ENCODE results near the gene FLT1. TPM values are rescaled to one million over a fixed set of nuclear protein-coding genes. Genes with fewer than 3 reads are reported as not detected.

Gene FLT1
- total RNA-seq, 1 experiment from 2014 or later, result 0.25 TPM

GRCh38 chr13:28513745-28514144 is 18.8 kb upstream of the FLT1 start:
- TF ChIP-seq SIN3A (IDR thresholded peaks at IDR 0.05; ENCODE audit: low read depth) (no peak), MAX (IDR thresholded peaks at IDR 0.05) (no peak), ZNF274 (IDR thresholded peaks at IDR 0.05; ENCODE audit: low read depth, low read length) (no peak), SP1 (IDR thresholded peaks at IDR 0.05; ENCODE audit: low read depth) (no peak), JUND (IDR thresholded peaks at IDR 0.05) (no peak), YY1 (IDR thresholded peaks at IDR 0.05; ENCODE audit: extremely low read depth, insufficient replicate concordance, low read depth, low read length) (no peak), POLR2A (IDR thresholded peaks at IDR 0.05; ENCODE audit: borderline replicate concordance, extremely low read depth, insufficient read depth, insufficient read length) (no peak), TCF7L2 (IDR thresholded peaks at IDR 0.05; ENCODE audit: borderline replicate concordance, extremely low read depth, insufficient read depth, insufficient read length) (no peak), EGR1 (IDR thresholded peaks at IDR 0.05; ENCODE audit: low read depth) (no peak)
- TF ChIP-seq, protein P1, sequence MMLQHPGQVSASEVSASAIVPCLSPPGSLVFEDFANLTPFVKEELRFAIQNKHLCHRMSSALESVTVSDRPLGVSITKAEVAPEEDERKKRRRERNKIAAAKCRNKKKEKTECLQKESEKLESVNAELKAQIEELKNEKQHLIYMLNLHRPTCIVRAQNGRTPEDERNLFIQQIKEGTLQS (IDR thresholded peaks at IDR 0.05), result no peak
- H3K27me3 ChIP-seq (ENCODE audit: insufficient read depth, low read length), result no peaks in the 10 kb centered on the region
- ATAC-seq, result no peak

DNA sequence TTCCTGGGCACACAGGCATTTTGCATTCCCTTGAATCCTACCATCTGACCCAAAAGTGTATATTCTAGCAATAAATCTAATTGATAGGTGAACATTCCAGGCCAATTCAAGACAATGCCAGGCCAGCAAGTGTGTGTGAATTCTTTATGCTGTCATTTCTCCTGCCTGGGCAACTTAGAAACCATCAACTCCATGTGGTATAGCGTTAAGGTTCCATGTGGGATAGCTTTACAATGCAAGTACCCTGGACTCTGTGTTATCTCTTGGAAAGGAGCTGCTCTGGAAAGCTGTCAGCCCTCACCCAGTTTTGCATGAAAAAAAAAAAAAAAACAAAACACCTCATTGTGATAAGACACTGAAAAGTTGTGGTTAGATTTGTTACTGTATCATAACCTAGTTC is 15.6 kb upstream of the FLT1 start:
- CTCF ChIA-PET, result no interaction called here
- BruUV-seq (replicated peaks), result no TSS peak
- ATAC-seq, result no peak
- TF ChIP-seq JUND (IDR thresholded peaks at IDR 0.05), result no peak
- no peak for TF ChIP-seq EZH2 (IDR thresholded peaks at IDR 0.05)
- no peak for TF ChIP-seq YY1 (IDR thresholded peaks at IDR 0.05; ENCODE audit: extremely low read depth, insufficient replicate concordance, low read depth, low read length)
- no peak for TF ChIP-seq RAD21 (IDR thresholded peaks at IDR 0.05; ENCODE audit: low read depth)
- TF ChIP-seq, protein P1 (IDR thresholded peaks at IDR 0.05), result no peak
- no peak for TF ChIP-seq CBX3 (IDR thresholded peaks at IDR 0.05; ENCODE audit: low read depth)
- TF ChIP-seq SIN3A (IDR thresholded peaks at IDR 0.05; ENCODE audit: low read depth), result no peak
- TF ChIP-seq, protein P2, sequence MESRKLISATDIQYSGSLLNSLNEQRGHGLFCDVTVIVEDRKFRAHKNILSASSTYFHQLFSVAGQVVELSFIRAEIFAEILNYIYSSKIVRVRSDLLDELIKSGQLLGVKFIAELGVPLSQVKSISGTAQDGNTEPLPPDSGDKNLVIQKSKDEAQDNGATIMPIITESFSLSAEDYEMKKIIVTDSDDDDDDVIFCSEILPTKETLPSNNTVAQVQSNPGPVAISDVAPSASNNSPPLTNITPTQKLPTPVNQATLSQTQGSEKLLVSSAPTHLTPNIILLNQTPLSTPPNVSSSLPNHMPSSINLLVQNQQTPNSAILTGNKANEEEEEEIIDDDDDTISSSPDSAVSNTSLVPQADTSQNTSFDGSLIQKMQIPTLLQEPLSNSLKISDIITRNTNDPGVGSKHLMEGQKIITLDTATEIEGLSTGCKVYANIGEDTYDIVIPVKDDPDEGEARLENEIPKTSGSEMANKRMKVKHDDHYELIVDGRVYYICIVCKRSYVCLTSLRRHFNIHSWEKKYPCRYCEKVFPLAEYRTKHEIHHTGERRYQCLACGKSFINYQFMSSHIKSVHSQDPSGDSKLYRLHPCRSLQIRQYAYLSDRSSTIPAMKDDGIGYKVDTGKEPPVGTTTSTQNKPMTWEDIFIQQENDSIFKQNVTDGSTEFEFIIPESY (IDR thresholded peaks at IDR 0.05; ENCODE audit: extremely low read depth, insufficient replicate concordance, low read length), result no peak
- TF ChIP-seq CEBPB (IDR thresholded peaks at IDR 0.05; ENCODE audit: low read depth), result no peak
- no peak for TF ChIP-seq EGR1 (IDR thresholded peaks at IDR 0.05; ENCODE audit: low read depth)
- TF ChIP-seq POLR2AphosphoS5 (IDR thresholded peaks at IDR 0.05; ENCODE audit: low read depth, low read length), result no peak
- no peak for TF ChIP-seq EZH2phosphoT487 (IDR thresholded peaks at IDR 0.05; ENCODE audit: borderline replicate concordance)
- no peak for TF ChIP-seq FOSL1 (IDR thresholded peaks at IDR 0.05; ENCODE audit: low read depth)

More at GRCh38 chr13:28513745-28514144, 18.8 kb upstream of the FLT1 start:
- no peak for DNase-seq (ENCODE audit: low read depth, low spot score)
- H3K27ac ChIP-seq (ENCODE audit: low read depth, low read length), result no peak overlapping the region
- no peaks in the 10 kb centered on the region for H3K79me2 ChIP-seq (ENCODE audit: insufficient read depth, low read length)
- H3K4me2 ChIP-seq (ENCODE audit: low read length), result no peak overlapping the region
- ChIA-PET CTCF (no interaction called here), RAD21 (ENCODE audit: low non-redundant PET in 1 of 2, low total read pairs in 2 of 2, uncharacterized antibody in 2 of 2, unreplicated experiment in 2 of 2) (no interaction called here), POLR2A (no interaction called here)
- BruUV-seq (replicated peaks), result no TSS peak
- intact Hi-C loops (cut with micrococcal nuclease), result no loop called here
- H3K4me1 ChIP-seq (ENCODE audit: control insufficient read depth in 1 of 2, insufficient read depth in 2 of 2, low read length in 2 of 2), result no peaks in the 10 kb centered on the region
- no peaks in the 10 kb centered on the region for H3K9me2 ChIP-seq (ENCODE audit: insufficient read depth)
- no peak overlapping the region for H3K4me3 ChIP-seq (replicated peaks in 1 of 2; ENCODE audit: low read depth in 1 of 2, low read length in 2 of 2)
- no peak overlapping the region for H2AFZ ChIP-seq (ENCODE audit: low read depth, low read length, poor library complexity, severe bottlenecking)
- no peaks in the 10 kb centered on the region for H3K9me3 ChIP-seq (ENCODE audit: control insufficient read depth in 1 of 2, insufficient read depth in 1 of 2, low read depth in 1 of 2, low read length in 2 of 2)
- H3K36me3 ChIP-seq (ENCODE audit: control insufficient read depth in 1 of 2, insufficient read depth in 2 of 2, low read length in 2 of 2), result no peaks in the 10 kb centered on the region
- no peaks in the 10 kb centered on the region for H4K20me1 ChIP-seq (ENCODE audit: insufficient read depth)
- H3K9ac ChIP-seq (ENCODE audit: low read length), result no peak overlapping the region

More for the DNA sequence above, 15.6 kb upstream of the FLT1 start:
- Histone ChIP-seq H3K9me3 (ENCODE audit: control insufficient read depth in 1 of 2, insufficient read depth in 1 of 2, low read depth in 1 of 2, low read length in 2 of 2) (no peaks in the 10 kb centered on the region), H3K27ac (ENCODE audit: low read depth, low read length) (no peak overlapping the region), H2AFZ (ENCODE audit: low read depth, low read length, poor library complexity, severe bottlenecking) (no peak overlapping the region), H3K4me3 (replicated peaks in 1 of 2; ENCODE audit: low read depth in 1 of 2, low read length in 2 of 2) (no peak overlapping the region), H3K9ac (ENCODE audit: low read length) (no peak overlapping the region), H3K27me3 (ENCODE audit: insufficient read depth, low read length) (no peaks in the 10 kb centered on the region), H3K79me2 (ENCODE audit: insufficient read depth, low read length) (no peaks in the 10 kb centered on the region), H3K4me2 (ENCODE audit: low read length) (no peak overlapping the region), H3K9me2 (ENCODE audit: insufficient read depth) (no peaks in the 10 kb centered on the region), H3K36me3 (ENCODE audit: control insufficient read depth in 1 of 2, insufficient read depth in 2 of 2, low read length in 2 of 2) (no peaks in the 10 kb centered on the region), H3K4me1 (ENCODE audit: control insufficient read depth in 1 of 2, insufficient read depth in 2 of 2, low read length in 2 of 2) (no peaks in the 10 kb centered on the region), H4K20me1 (ENCODE audit: insufficient read depth) (no peaks in the 10 kb centered on the region)
- ChIA-PET RAD21 (ENCODE audit: low non-redundant PET in 1 of 2, low total read pairs in 2 of 2, uncharacterized antibody in 2 of 2, unreplicated experiment in 2 of 2) (no interaction called here), POLR2A (no interaction called here)
- no peak for DNase-seq (ENCODE audit: low read depth, low spot score)
- intact Hi-C loops (cut with micrococcal nuclease), result no loop called here
